Transverse colon (tissue), 4 donors: ENCODE measurements around the gene SDK1.

Experiments
- POLR2A ChIP-seq: fragments of 450-650 bp; IDR thresholded peaks from one replicate; pipeline ENCODE4 v1.6.1; 2016; ENCODE audit warnings: antibody characterized with exemption, mild to moderate bottlenecking, moderate library complexity
- POLR2AphosphoS5 ChIP-seq, 3 donors: sonication (generic); formaldehyde crosslinking; IDR thresholded peaks; one replicate each; pipeline ENCODE4 v1.6.1; 2016; ENCODE audit warnings: antibody characterized with exemption in 3 of 3
- TF ChIP-seq, protein P1 (sequence below), 5 experiments: fragments of 200-600 bp in 3 of 5; fragments of 450-650 bp in 2 of 5; sonication (generic) in 3 of 5; IDR thresholded peaks; 1 replicate in 2 of 5; 2 replicates in 3 of 5; pipeline ENCODE4 v1.5.1; 2016 to 2017; ENCODE audit warnings: antibody characterized with exemption in 5 of 5, inconsistent platforms in 3 of 5, mild to moderate bottlenecking in 2 of 5, moderate library complexity in 1 of 5

DNA sequence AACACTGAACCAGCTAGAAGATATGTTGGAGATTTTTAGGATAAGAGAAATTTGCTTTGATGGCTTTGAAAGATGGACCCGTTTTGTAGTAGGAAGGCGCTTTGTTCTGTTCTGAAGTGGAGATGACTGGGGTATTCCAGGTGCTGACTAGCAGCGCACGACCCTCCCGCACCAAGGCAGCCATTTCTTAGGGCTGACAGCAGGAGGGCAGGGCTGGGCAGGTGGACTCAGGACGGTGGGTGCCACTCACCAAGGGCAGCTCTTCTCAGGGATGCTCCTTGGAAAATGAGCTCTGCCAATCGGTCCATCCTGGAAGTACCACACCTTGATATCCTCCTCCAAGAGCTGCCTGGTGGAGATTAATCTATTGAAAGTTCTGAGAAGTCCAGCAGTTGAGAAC is 917.4 kb downstream of the SDK1 start:
- TF ChIP-seq, protein P1, sequence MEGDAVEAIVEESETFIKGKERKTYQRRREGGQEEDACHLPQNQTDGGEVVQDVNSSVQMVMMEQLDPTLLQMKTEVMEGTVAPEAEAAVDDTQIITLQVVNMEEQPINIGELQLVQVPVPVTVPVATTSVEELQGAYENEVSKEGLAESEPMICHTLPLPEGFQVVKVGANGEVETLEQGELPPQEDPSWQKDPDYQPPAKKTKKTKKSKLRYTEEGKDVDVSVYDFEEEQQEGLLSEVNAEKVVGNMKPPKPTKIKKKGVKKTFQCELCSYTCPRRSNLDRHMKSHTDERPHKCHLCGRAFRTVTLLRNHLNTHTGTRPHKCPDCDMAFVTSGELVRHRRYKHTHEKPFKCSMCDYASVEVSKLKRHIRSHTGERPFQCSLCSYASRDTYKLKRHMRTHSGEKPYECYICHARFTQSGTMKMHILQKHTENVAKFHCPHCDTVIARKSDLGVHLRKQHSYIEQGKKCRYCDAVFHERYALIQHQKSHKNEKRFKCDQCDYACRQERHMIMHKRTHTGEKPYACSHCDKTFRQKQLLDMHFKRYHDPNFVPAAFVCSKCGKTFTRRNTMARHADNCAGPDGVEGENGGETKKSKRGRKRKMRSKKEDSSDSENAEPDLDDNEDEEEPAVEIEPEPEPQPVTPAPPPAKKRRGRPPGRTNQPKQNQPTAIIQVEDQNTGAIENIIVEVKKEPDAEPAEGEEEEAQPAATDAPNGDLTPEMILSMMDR (IDR thresholded peaks at IDR 0.05): no peak
- TF ChIP-seq POLR2A (no peak), POLR2AphosphoS5 (IDR thresholded peaks at IDR 0.05) (no peak)
